Measurements from ENCODE around the gene TMEM165.

TMEM165 gene

GRCh38 chr4:55458164-55458563, 62.4 kb downstream of the TMEM165 start:
- Histone ChIP-seq H4K91ac (ENCODE audit: low read depth, low read length) (no peak overlapping the region), H2BK120ac (ENCODE audit: insufficient read depth, low read length, poor library complexity) (no peak overlapping the region), H2BK12ac (ENCODE audit: low read length) (no peak overlapping the region), H2AK5ac (ENCODE audit: low read length) (no peak overlapping the region), H3K27me3 (ENCODE audit: insufficient read depth, low read length) (no peaks in the 10 kb centered on the region), H3K79me1 (ENCODE audit: low read length) (no peaks in the 10 kb centered on the region), H3K79me2 (ENCODE audit: control insufficient read depth, insufficient read depth, low read length, poor library complexity) (no peaks in the 10 kb centered on the region), H3K23ac (ENCODE audit: low read length) (no peak overlapping the region), H3K4ac (ENCODE audit: low read depth, low read length) (no peak overlapping the region), H3K18ac (ENCODE audit: low read length) (no peak overlapping the region), H3K4me2 (ENCODE audit: low read length) (no peak overlapping the region), H2AFZ (ENCODE audit: insufficient read depth, low read length, poor library complexity) (no peak overlapping the region), H4K8ac (ENCODE audit: low read depth, low read length) (no peak overlapping the region), H3K4me1 (ENCODE audit: control insufficient read depth in 1 of 2, insufficient read depth in 2 of 2, low read length in 2 of 2) (no peaks in the 10 kb centered on the region), H4K12ac (ENCODE audit: low read depth, low read length) (no peak overlapping the region), H2BK5ac (ENCODE audit: low read depth, low read length, poor library complexity) (no peak overlapping the region), H3K4me3 (ENCODE audit: low read depth, low read length) (no peak overlapping the region), H3K9ac (ENCODE audit: low read length) (no peak overlapping the region), H3K14ac (ENCODE audit: low read length) (no peak overlapping the region), H3K36me3 (ENCODE audit: control insufficient read depth in 1 of 2, insufficient read depth in 2 of 2, low read length in 2 of 2) (peaks cover 6% of the 10 kb centered on the region in 2 experiments), H3K27ac (ENCODE audit: low read depth, low read length) (no peak overlapping the region), H3K9me3 (ENCODE audit: insufficient read depth, low read depth, low read length) (no peaks in the 10 kb centered on the region)
- WGBS (ENCODE audit: extremely low coverage, insufficient coverage, insufficient read length) = no CpG with 5 or more reads among the region's 5 CpGs
- DNase-seq = no peak

- Histone ChIP-seq H3K18ac (ENCODE audit: low read length) (no peak overlapping the region), H3K14ac (ENCODE audit: low read length) (no peak overlapping the region), H2BK120ac (ENCODE audit: insufficient read depth, low read length, poor library complexity) (no peak overlapping the region), H3K4me3 (ENCODE audit: low read depth, low read length) (no peak overlapping the region), H4K12ac (ENCODE audit: low read depth, low read length) (no peak overlapping the region), H2BK5ac (ENCODE audit: low read depth, low read length, poor library complexity) (no peak overlapping the region), H4K8ac (ENCODE audit: low read depth, low read length) (no peak overlapping the region), H3K9ac (ENCODE audit: low read length) (no peak overlapping the region), H3K23ac (ENCODE audit: low read length) (no peak overlapping the region), H2BK12ac (ENCODE audit: low read length) (no peak overlapping the region), H3K4me2 (ENCODE audit: low read length) (no peak overlapping the region), H3K9me3 (ENCODE audit: insufficient read depth, low read depth, low read length) (no peaks in the 10 kb centered on the region), H4K91ac (ENCODE audit: low read depth, low read length) (no peak overlapping the region), H3K27ac (ENCODE audit: low read depth, low read length) (no peak overlapping the region), H3K79me2 (ENCODE audit: control insufficient read depth, insufficient read depth, low read length, poor library complexity) (no peaks in the 10 kb centered on the region), H3K27me3 (ENCODE audit: insufficient read depth, low read length) (no peaks in the 10 kb centered on the region), H3K36me3 (ENCODE audit: control insufficient read depth in 1 of 2, insufficient read depth in 2 of 2, low read length in 2 of 2) (peaks cover 6% of the 10 kb centered on the region in 2 experiments), H2AFZ (ENCODE audit: insufficient read depth, low read length, poor library complexity) (no peak overlapping the region), H3K79me1 (ENCODE audit: low read length) (no peaks in the 10 kb centered on the region), H3K4ac (ENCODE audit: low read depth, low read length) (no peak overlapping the region), H3K4me1 (ENCODE audit: control insufficient read depth in 1 of 2, insufficient read depth in 2 of 2, low read length in 2 of 2) (no peaks in the 10 kb centered on the region), H2AK5ac (ENCODE audit: low read length) (no peak overlapping the region)
- no CpG with 5 or more reads among the region's 2 CpGs for WGBS (ENCODE audit: extremely low coverage, insufficient coverage, insufficient read length)
- DNase-seq = no peak
These were observed 62.9 kb downstream of the TMEM165 start for GRCh38 chr4:55458611-55459010.

- H2BK12ac ChIP-seq (ENCODE audit: low read length) = no peak overlapping the region
- H3K79me1 ChIP-seq (ENCODE audit: low read length) = no peaks in the 10 kb centered on the region
- H3K4me2 ChIP-seq (ENCODE audit: low read length) = no peak overlapping the region
- no peak overlapping the region for H3K4me3 ChIP-seq (ENCODE audit: low read depth, low read length)
- no peak overlapping the region for H3K18ac ChIP-seq (ENCODE audit: low read length)
- H2AFZ ChIP-seq (ENCODE audit: insufficient read depth, low read length, poor library complexity) = no peak overlapping the region
- no peak overlapping the region for H2AK5ac ChIP-seq (ENCODE audit: low read length)
- H3K4me1 ChIP-seq (ENCODE audit: control insufficient read depth in 1 of 2, insufficient read depth in 2 of 2, low read length in 2 of 2) = no peaks in the 10 kb centered on the region
- no peak overlapping the region for H2BK5ac ChIP-seq (ENCODE audit: low read depth, low read length, poor library complexity)
- no peaks in the 10 kb centered on the region for H3K27me3 ChIP-seq (ENCODE audit: insufficient read depth, low read length)
- H3K36me3 ChIP-seq (ENCODE audit: control insufficient read depth in 1 of 2, insufficient read depth in 2 of 2, low read length in 2 of 2) = peaks cover 5% of the 10 kb centered on the region in 2 experiments
- DNase-seq = no peak
- no peak overlapping the region for H4K91ac ChIP-seq (ENCODE audit: low read depth, low read length)
- no peak overlapping the region for H4K8ac ChIP-seq (ENCODE audit: low read depth, low read length)
- H3K79me2 ChIP-seq (ENCODE audit: control insufficient read depth, insufficient read depth, low read length, poor library complexity) = no peaks in the 10 kb centered on the region
- no peak overlapping the region for H4K12ac ChIP-seq (ENCODE audit: low read depth, low read length)
- H3K9ac ChIP-seq (ENCODE audit: low read length) = no peak overlapping the region
- H3K4ac ChIP-seq (ENCODE audit: low read depth, low read length) = no peak overlapping the region
- no peak overlapping the region for H3K27ac ChIP-seq (ENCODE audit: low read depth, low read length)
- no peak overlapping the region for H2BK120ac ChIP-seq (ENCODE audit: insufficient read depth, low read length, poor library complexity)
- WGBS (ENCODE audit: extremely low coverage, insufficient coverage, insufficient read length) = no CpG with 5 or more reads among the region's 3 CpGs
- no peaks in the 10 kb centered on the region for H3K9me3 ChIP-seq (ENCODE audit: insufficient read depth, low read depth, low read length)
- no peak overlapping the region for H3K14ac ChIP-seq (ENCODE audit: low read length)
- no peak overlapping the region for H3K23ac ChIP-seq (ENCODE audit: low read length)
These were observed 70.2 kb downstream of the TMEM165 start for GRCh38 chr4:55466001-55466400.

GRCh38 chr4:55468724-55469123, 73.0 kb downstream of the TMEM165 start:
- no CpG with 5 or more reads among the region's 2 CpGs for WGBS (ENCODE audit: extremely low coverage, insufficient coverage, insufficient read length)

More at GRCh38 chr4:55468724-55469123, 73.0 kb downstream of the TMEM165 start:
- H2AK5ac ChIP-seq (ENCODE audit: low read length) = no peak overlapping the region
- H3K4ac ChIP-seq (ENCODE audit: low read depth, low read length) = no peak overlapping the region
- H3K79me1 ChIP-seq (ENCODE audit: low read length) = no peaks in the 10 kb centered on the region
- H2AFZ ChIP-seq (ENCODE audit: insufficient read depth, low read length, poor library complexity) = no peak overlapping the region
- no peak overlapping the region for H3K4me3 ChIP-seq (ENCODE audit: low read depth, low read length)
- no peak overlapping the region for H4K8ac ChIP-seq (ENCODE audit: low read depth, low read length)
- H3K36me3 ChIP-seq (ENCODE audit: control insufficient read depth in 1 of 2, insufficient read depth in 2 of 2, low read length in 2 of 2) = peaks cover 2 to 10% of the 10 kb centered on the region in 2 experiments
- no peaks in the 10 kb centered on the region for H3K9me3 ChIP-seq (ENCODE audit: insufficient read depth, low read depth, low read length)
- no peak overlapping the region for H3K18ac ChIP-seq (ENCODE audit: low read length)
- H4K12ac ChIP-seq (ENCODE audit: low read depth, low read length) = no peak overlapping the region
- H2BK120ac ChIP-seq (ENCODE audit: insufficient read depth, low read length, poor library complexity) = no peak overlapping the region
- H4K91ac ChIP-seq (ENCODE audit: low read depth, low read length) = no peak overlapping the region
- H3K23ac ChIP-seq (ENCODE audit: low read length) = no peak overlapping the region
- no peak overlapping the region for H3K4me2 ChIP-seq (ENCODE audit: low read length)
- H2BK12ac ChIP-seq (ENCODE audit: low read length) = no peak overlapping the region
- H3K27ac ChIP-seq (ENCODE audit: low read depth, low read length) = no peak overlapping the region
- H3K9ac ChIP-seq (ENCODE audit: low read length) = no peak overlapping the region
- H3K79me2 ChIP-seq (ENCODE audit: control insufficient read depth, insufficient read depth, low read length, poor library complexity) = no peaks in the 10 kb centered on the region
- no peak overlapping the region for H3K14ac ChIP-seq (ENCODE audit: low read length)
- no peaks in the 10 kb centered on the region for H3K27me3 ChIP-seq (ENCODE audit: insufficient read depth, low read length)
- no peak overlapping the region for H2BK5ac ChIP-seq (ENCODE audit: low read depth, low read length, poor library complexity)
- peak in 1 of 2 donors; percentile 5 for DNase-seq
- no peaks in the 10 kb centered on the region for H3K4me1 ChIP-seq (ENCODE audit: control insufficient read depth in 1 of 2, insufficient read depth in 2 of 2, low read length in 2 of 2)

Measured in trophoblast cell (in vitro differentiated cells and primary cell).